Hypothalamus (tissue), 51 donors: ENCODE data around the gene RAB6B.
"Not testable (repeated sequence)": the region's sequence is repeated elsewhere in the genome, so short reads cannot be mapped to it uniquely, and the experiment has no call there.

Experiments used
- DNase-seq, 51 donors: peaks; one replicate each; lab custom pipeline; 2025; lab: John Stamatoyannopoulos, UW

The RAB6B gene

GRCh38 chr3:133780756-133781155, 114.9 kb downstream of the RAB6B start:
- not testable (repeated sequence) for DNase-seq

GRCh38 chr3:133779626-133780203, 116.0 kb downstream of the RAB6B start:
- no peak for DNase-seq

- DNase-seq = no peak
Observed at GRCh38 chr3:133777807-133778568, 117.7 kb downstream of the RAB6B start.

GRCh38 chr3:133776794-133777438, 118.8 kb downstream of the RAB6B start:
- DNase-seq = no peak

- no peak for DNase-seq
Observed at GRCh38 chr3:133775835-133776234, 119.8 kb downstream of the RAB6B start.

GRCh38 chr3:133775309-133775708, 120.4 kb downstream of the RAB6B start:
- DNase-seq = no peak
